ENCODE data around the gene POLR2A. TPM values are rescaled to one million over a fixed set of nuclear protein-coding genes. Genes with fewer than 3 reads are reported as not detected.

POLR2A gene
- 91.3 TPM for total RNA-seq

DNA sequence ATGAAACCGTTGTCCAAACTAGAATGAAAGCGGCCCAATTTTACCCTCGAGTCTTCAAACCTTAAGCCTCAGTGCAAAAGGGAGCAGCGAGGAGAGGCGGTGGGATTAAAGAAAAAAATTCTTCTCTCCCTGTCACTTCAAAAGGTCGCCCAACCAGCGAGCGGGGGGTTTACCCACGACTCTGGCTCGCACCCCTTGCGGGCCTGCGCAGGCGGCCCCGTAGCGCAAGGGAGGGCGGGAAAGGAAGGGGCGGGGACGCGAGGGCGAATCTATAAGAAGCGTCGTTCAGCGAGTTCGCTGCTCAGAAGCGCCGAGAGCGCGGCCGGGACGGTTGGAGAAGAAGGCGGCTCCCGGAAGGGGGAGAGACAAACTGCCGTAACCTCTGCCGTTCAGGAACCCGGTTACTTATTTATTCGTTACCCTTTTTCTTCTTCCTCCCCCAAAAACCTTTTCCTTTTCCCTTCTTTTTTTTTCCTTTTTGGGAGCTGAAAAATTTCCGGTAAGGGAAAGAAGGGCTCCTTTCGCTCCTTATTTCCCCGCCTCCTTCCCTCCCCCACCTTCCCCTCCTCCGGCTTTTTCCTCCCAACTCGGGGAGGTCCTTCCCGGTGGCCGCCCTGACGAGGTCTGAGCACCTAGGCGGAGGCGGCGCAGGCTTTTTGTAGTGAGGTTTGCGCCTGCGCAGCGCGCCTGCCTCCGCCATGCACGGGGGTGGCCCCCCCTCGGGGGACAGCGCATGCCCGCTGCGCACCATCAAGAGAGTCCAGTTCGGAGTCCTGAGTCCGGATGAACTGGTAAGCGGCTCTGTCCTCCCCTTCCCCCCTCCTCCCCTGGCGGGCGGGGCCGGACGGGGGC, at the start of gene POLR2A:
POLR2A (plus strand) TSS at position 300 of the 852 bp plus-strand sequence.
- H3K9me3 ChIP-seq (ENCODE audit: control insufficient read depth in 3 of 3, low read length in 3 of 3), result no peaks in the 10 kb centered on the region
- peaks cover 51 to 57% (median 55%) of the 10 kb centered on the region in 3 donors for H3K4me1 ChIP-seq (ENCODE audit: control insufficient read depth in 3 of 3, insufficient read depth in 3 of 3, low read length in 3 of 3)
- peak within 1 kb of the TSS; percentile 100 for H3K27ac ChIP-seq (ENCODE audit: low read depth, low read length)
- peak within 1 kb of the TSS; percentile 98 to 100 (median 99) for H3K9ac ChIP-seq (ENCODE audit: low read depth in 1 of 3, low read length in 3 of 3)
- no peaks in the 10 kb centered on the region for H3K27me3 ChIP-seq (ENCODE audit: control insufficient read depth in 3 of 3, insufficient read depth in 3 of 3, low read length in 3 of 3)
- peak within 1 kb of the TSS; percentile 92 to 97 (median 97) for H3K4me3 ChIP-seq (ENCODE audit: low read length in 3 of 3)
- H3K36me3 ChIP-seq (ENCODE audit: control insufficient read depth in 3 of 3, insufficient read depth in 3 of 3, low read length in 3 of 3), result no peaks in the 10 kb centered on the region

DNA sequence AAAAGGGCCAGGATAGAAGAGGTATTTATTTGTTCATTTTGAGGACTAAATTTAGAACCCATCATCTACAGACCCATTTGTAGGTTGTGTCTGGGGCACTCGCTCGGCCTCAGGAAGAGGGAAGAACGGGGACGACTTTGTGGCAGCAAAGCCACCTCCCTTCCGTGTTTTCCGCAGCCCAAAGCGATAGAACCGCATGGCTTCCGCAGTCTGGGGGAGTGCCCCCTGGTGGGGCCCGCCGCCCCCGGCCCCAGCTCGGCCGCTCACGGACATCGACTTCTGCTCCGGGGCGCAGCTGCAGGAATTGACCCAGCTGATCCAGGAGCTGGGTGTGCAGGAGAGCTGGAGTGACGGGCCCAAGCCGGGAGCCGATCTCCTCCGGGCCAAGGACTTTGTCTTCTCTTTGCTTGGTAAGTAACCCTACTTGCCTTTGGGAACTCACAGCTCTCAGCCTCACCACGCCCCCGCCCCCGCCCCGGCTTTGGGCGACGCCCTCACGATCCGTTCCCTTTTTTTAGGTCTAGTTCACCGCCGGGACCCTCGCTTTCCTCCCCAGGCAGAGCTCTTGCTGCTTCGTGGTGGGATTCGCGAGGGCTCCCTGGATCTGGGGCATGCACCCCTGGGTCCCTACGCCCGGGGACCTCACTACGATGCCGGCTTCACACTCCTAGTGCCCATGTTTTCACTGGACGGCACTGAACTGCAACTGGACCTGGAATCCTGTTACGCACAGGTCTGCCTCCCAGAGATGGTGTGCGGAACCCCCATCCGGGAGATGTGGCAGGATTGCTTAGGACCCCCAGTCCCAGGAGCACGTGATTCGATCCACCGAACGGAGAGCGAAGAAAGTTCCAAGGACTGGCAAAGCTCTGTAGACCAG, 48.2 kb upstream of the POLR2A start:
- Histone ChIP-seq H3K27me3 (ENCODE audit: control insufficient read depth in 3 of 3, insufficient read depth in 3 of 3, low read length in 3 of 3) (peaks cover 0 to 5% (median 0%) of the 10 kb centered on the region in 3 donors), H3K4me1 (ENCODE audit: control insufficient read depth in 3 of 3, insufficient read depth in 3 of 3, low read length in 3 of 3) (peaks cover 34 to 46% (median 38%) of the 10 kb centered on the region in 3 donors), H3K9ac (ENCODE audit: low read depth in 1 of 3, low read length in 3 of 3) (peak overlapping the region; percentile 3 to 79 (median 65)), H3K36me3 (ENCODE audit: control insufficient read depth in 3 of 3, insufficient read depth in 3 of 3, low read length in 3 of 3) (no peaks in the 10 kb centered on the region), H3K27ac (ENCODE audit: low read depth, low read length) (peak overlapping the region; percentile 44), H3K9me3 (ENCODE audit: control insufficient read depth in 3 of 3, low read length in 3 of 3) (no peaks in the 10 kb centered on the region), H3K4me3 (ENCODE audit: low read length in 3 of 3) (peak overlapping the region; percentile 63 to 74 (median 73))

DNA sequence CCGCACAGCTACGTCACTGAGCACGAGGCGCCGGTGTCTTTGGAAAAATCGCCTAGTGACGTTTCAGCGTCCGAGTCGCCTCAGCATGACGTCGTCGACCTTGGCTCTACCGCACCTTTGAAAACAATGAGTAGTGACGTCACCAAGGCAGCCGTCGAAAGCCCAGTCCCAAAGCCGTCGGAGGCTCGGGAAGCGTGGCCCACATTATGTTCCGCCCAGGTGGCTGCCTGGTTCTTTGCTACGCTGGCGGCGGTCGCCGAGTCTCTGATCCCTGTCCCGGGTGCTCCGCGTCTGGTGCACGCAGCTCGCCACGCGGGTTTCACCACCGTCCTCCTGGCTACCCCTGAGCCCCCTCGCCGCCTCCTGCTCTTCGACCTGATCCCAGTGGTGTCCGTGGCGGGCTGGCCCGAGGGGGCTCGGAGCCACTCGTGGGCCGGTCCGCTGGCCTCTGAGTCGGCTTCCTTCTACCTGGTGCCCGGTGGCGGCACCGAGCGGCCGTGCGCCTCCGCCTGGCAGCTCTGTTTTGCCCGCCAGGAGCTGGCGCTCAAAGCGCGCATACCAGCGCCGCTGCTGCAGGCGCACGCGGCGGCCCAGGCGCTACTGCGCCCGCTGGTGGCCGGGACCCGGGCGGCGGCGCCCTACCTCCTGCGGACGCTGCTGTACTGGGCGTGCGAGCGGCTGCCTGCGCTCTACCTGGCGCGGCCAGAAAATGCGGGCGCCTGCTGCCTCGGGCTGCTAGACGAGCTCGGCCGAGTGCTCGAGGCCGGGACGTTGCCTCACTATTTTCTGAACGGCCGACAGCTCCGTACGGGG, 47.4 kb upstream of the POLR2A start:
- Histone ChIP-seq H3K27ac (ENCODE audit: low read depth, low read length) (peak overlapping the region; percentile 62), H3K27me3 (ENCODE audit: control insufficient read depth in 3 of 3, insufficient read depth in 3 of 3, low read length in 3 of 3) (peaks cover 0 to 5% (median 0%) of the 10 kb centered on the region in 3 donors), H3K9me3 (ENCODE audit: control insufficient read depth in 3 of 3, low read length in 3 of 3) (no peaks in the 10 kb centered on the region), H3K9ac (ENCODE audit: low read depth in 1 of 3, low read length in 3 of 3) (peak overlapping the region; percentile 74 to 79 (median 76)), H3K36me3 (ENCODE audit: control insufficient read depth in 3 of 3, insufficient read depth in 3 of 3, low read length in 3 of 3) (no peaks in the 10 kb centered on the region), H3K4me1 (ENCODE audit: control insufficient read depth in 3 of 3, insufficient read depth in 3 of 3, low read length in 3 of 3) (peaks cover 34 to 51% (median 42%) of the 10 kb centered on the region in 3 donors), H3K4me3 (ENCODE audit: low read length in 3 of 3) (peak overlapping the region; percentile 57 to 74 (median 73))

DNA sequence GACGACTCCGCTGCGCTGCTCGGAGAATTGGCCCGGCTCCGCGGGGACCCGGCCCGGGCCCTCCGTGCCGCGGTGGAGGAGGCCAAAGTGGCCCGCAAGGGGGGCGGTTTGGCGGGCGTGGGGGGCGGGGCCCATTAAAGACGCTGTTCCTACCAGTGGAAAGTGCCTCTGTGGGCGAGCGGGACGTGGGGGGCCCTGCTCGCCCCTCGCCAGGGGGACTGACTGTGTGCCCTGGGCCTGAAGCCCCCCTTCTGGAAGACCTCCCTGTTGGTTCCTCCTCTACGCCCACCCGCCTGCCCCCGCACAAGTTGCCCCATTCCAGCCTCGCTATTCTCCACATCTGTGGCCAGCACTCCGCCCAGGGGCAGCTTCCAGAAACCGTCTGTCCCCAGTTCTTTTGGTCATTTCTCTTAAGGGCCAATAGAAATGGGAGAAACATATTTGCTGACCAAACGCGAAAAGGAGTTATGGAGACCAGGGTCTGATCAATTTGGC, 46.8 kb upstream of the POLR2A start:
- Histone ChIP-seq H3K4me1 (ENCODE audit: control insufficient read depth in 3 of 3, insufficient read depth in 3 of 3, low read length in 3 of 3) (peaks cover 34 to 51% (median 42%) of the 10 kb centered on the region in 3 donors), H3K27ac (ENCODE audit: low read depth, low read length) (peak overlapping the region; percentile 62), H3K4me3 (ENCODE audit: low read length in 3 of 3) (peak overlapping the region; percentile 65 to 74 (median 68)), H3K9ac (ENCODE audit: low read depth in 1 of 3, low read length in 3 of 3) (peak overlapping the region; percentile 51 to 76 (median 73)), H3K9me3 (ENCODE audit: control insufficient read depth in 3 of 3, low read length in 3 of 3) (no peaks in the 10 kb centered on the region), H3K36me3 (ENCODE audit: control insufficient read depth in 3 of 3, insufficient read depth in 3 of 3, low read length in 3 of 3) (no peaks in the 10 kb centered on the region), H3K27me3 (ENCODE audit: control insufficient read depth in 3 of 3, insufficient read depth in 3 of 3, low read length in 3 of 3) (peaks cover 0 to 5% (median 0%) of the 10 kb centered on the region in 3 donors)

DNA sequence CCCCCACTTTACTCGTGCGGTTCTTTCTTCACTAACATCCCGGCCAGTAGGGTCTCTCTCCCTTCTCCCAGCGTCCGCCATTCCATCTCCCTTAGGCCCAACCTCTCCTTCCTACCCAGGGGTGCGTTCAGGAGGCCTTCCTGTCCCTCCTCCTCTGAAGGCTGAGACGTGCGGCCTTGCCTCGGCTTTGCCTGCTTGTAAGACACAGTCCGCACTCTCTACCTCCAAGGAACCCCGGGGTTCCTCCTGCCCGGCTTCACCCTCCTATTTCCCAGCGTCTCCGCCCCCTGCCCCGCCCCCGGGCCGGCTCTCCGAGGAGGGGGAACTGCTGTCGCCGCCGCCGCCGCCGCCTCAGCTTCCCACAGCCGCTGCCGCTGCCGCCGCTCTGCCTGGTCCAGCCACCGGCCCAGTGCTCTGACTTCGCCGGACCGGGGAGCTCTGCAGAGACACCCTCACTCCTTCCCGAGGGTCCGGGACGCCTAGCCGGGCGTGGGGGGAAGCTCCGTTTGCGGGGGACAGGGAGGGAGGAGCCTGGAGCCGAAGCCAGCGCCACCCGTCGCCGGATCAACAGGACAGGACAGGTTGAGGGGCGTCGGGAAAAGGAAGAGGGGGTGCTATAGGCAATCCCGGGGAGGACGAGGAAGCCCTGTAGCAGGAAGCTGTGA, 46.1 kb upstream of the POLR2A start:
- peak overlapping the region; percentile 62 for H3K27ac ChIP-seq (ENCODE audit: low read depth, low read length)
- H3K36me3 ChIP-seq (ENCODE audit: control insufficient read depth in 3 of 3, insufficient read depth in 3 of 3, low read length in 3 of 3), result no peaks in the 10 kb centered on the region
- no peaks in the 10 kb centered on the region for H3K9me3 ChIP-seq (ENCODE audit: control insufficient read depth in 3 of 3, low read length in 3 of 3)
- peaks cover 0 to 5% (median 0%) of the 10 kb centered on the region in 3 donors for H3K27me3 ChIP-seq (ENCODE audit: control insufficient read depth in 3 of 3, insufficient read depth in 3 of 3, low read length in 3 of 3)
- H3K4me1 ChIP-seq (ENCODE audit: control insufficient read depth in 3 of 3, insufficient read depth in 3 of 3, low read length in 3 of 3), result peaks cover 34 to 52% (median 42%) of the 10 kb centered on the region in 3 donors
- peak overlapping the region; percentile 66 to 76 (median 73) for H3K9ac ChIP-seq (ENCODE audit: low read depth in 1 of 3, low read length in 3 of 3)
- H3K4me3 ChIP-seq (ENCODE audit: low read length in 3 of 3), result peak overlapping the region; percentile 50 to 68 (median 65)

DNA sequence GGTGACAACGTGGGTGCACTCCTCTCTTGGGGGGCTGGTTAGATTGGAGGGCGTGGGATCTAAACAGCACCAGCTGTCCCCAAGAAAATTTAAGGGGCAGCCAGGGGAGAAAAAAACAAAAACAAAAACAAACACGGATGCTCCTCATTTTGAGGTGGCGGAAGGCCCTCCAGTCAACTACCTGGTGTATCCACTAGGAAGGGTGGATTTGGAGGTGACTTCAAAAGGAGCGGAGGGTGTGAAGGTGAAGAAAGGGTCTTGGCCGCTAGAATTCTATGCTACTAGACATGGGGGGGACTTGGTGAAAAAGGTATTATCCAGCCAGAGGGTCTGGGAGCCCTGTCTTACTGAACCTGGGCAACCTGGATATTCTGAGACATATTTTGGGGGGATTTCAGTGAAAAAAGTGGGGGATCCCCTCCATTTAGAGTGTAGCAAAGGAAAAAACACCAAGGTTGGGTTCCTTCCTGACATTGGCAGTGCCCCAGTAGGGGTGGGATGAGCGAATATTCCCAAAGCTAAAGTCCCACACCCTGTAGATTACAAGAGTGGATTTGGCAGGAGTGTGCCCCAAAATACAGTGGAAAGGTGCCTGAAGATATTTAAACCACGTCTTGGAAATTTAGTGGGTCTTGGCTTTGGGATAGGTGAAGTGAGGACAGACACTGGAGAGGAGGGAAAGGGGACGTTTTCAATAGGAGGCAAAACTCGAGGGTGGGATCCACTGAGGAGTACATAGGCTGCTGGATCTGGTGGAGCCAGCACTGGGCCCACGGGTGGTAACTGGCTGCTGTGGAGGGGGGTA, 45.3 kb upstream of the POLR2A start:
- H3K27me3 ChIP-seq (ENCODE audit: control insufficient read depth in 3 of 3, insufficient read depth in 3 of 3, low read length in 3 of 3), result peaks cover 0 to 5% (median 0%) of the 10 kb centered on the region in 3 donors
- H3K27ac ChIP-seq (ENCODE audit: low read depth, low read length), result no peak overlapping the region
- peaks cover 40 to 60% (median 50%) of the 10 kb centered on the region in 3 donors for H3K4me1 ChIP-seq (ENCODE audit: control insufficient read depth in 3 of 3, insufficient read depth in 3 of 3, low read length in 3 of 3)
- H3K4me3 ChIP-seq (ENCODE audit: low read length in 3 of 3), result peak overlapping the region; percentile 46 to 60 (median 50)
- H3K36me3 ChIP-seq (ENCODE audit: control insufficient read depth in 3 of 3, insufficient read depth in 3 of 3, low read length in 3 of 3), result no peaks in the 10 kb centered on the region
- H3K9ac ChIP-seq (ENCODE audit: low read depth in 1 of 3, low read length in 3 of 3), result peak overlapping the region; percentile 38 to 73 (median 66)
- no peaks in the 10 kb centered on the region for H3K9me3 ChIP-seq (ENCODE audit: control insufficient read depth in 3 of 3, low read length in 3 of 3)

DNA sequence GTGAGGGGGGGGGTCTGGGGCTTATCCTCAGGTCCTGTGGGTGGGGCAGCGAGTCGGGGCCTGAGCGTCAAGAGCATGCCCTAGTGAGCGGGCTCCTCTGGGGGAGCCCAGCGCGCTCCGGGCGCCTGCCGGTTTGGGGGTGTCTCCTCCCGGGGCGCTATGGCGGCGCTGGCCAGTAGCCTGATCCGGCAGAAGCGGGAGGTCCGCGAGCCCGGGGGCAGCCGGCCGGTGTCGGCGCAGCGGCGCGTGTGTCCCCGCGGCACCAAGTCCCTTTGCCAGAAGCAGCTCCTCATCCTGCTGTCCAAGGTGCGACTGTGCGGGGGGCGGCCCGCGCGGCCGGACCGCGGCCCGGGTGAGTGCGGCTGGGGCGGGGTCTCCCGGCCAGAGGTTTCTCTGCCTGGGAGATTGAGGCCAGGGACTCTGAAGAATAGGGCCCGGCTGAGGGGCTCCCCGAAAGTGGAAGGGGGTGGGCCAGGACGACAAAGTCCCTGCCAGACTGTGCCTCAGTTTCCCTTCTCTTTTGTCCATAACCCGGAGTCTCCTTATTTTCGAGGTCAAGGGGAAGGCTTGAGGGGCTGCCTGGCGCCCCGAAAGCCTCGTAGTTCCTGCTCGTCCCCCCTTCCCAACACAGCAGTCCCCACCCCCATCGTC, 44.6 kb upstream of the POLR2A start, which contains the start of gene FGF11:
FGF11 (plus strand) TSS at position 51 of the 651 bp plus-strand sequence; CDS start at position 160, 109 bp downstream.
- Histone ChIP-seq H3K27me3 (ENCODE audit: control insufficient read depth in 3 of 3, insufficient read depth in 3 of 3, low read length in 3 of 3) (peaks cover 0 to 5% (median 0%) of the 10 kb centered on the region in 3 donors), H3K36me3 (ENCODE audit: control insufficient read depth in 3 of 3, insufficient read depth in 3 of 3, low read length in 3 of 3) (no peaks in the 10 kb centered on the region), H3K4me1 (ENCODE audit: control insufficient read depth in 3 of 3, insufficient read depth in 3 of 3, low read length in 3 of 3) (peaks cover 47 to 67% (median 57%) of the 10 kb centered on the region in 3 donors), H3K4me3 (ENCODE audit: low read length in 3 of 3) (peak within 1 kb of the TSS; percentile 62 to 81 (median 63)), H3K9ac (ENCODE audit: low read depth in 1 of 3, low read length in 3 of 3) (peak within 1 kb of the TSS; percentile 69 to 88 (median 74)), H3K27ac (ENCODE audit: low read depth, low read length) (peak within 1 kb of the TSS; percentile 71), H3K9me3 (ENCODE audit: control insufficient read depth in 3 of 3, low read length in 3 of 3) (no peaks in the 10 kb centered on the region)
